Right ventricle myocardium inferior (tissue), 1 donor: ENCODE data around the gene FAIM. TPM values are rescaled to one million over a fixed set of nuclear protein-coding genes. Genes with fewer than 3 reads are reported as not detected.
"Not testable (repeated sequence)": the region's sequence is repeated elsewhere in the genome, so short reads cannot be mapped to it uniquely, and the experiment has no call there.

Source experiments
- ATAC-seq: fragments of 200-7000 bp; cut with Tn5 transposase; one replicate; pipeline ENCODE4 v1.9.1; 2020; ENCODE audit warnings: mild to moderate bottlenecking, moderate library complexity
- DNase-seq: peaks from one replicate; pipeline ENCODE4 v3.0.0; 2021; ENCODE audit errors: missing footprints
- intact Hi-C: fragments of 100-400 bp; cut with DNase I; formaldehyde crosslinking; loops from one replicate; pipeline ENCODE4 v1.11.0; 2022
- total RNA-seq: library from RNA; stranded (reverse); fragmentation: NEBNext Ultra II Directional; extraction: Animal tissue kit (Norgen Biotek cat#: 25700); gene quantifications from one replicate; pipeline ENCODE4 v1.2.1, GENCODE V29; 2021
- donor health status: DM: no; HTN: yes; CAD: no; lungs with severe emphysema.

The FAIM gene
- total RNA-seq, 1 donor from 2014 or later: 3.7 TPM

DNA sequence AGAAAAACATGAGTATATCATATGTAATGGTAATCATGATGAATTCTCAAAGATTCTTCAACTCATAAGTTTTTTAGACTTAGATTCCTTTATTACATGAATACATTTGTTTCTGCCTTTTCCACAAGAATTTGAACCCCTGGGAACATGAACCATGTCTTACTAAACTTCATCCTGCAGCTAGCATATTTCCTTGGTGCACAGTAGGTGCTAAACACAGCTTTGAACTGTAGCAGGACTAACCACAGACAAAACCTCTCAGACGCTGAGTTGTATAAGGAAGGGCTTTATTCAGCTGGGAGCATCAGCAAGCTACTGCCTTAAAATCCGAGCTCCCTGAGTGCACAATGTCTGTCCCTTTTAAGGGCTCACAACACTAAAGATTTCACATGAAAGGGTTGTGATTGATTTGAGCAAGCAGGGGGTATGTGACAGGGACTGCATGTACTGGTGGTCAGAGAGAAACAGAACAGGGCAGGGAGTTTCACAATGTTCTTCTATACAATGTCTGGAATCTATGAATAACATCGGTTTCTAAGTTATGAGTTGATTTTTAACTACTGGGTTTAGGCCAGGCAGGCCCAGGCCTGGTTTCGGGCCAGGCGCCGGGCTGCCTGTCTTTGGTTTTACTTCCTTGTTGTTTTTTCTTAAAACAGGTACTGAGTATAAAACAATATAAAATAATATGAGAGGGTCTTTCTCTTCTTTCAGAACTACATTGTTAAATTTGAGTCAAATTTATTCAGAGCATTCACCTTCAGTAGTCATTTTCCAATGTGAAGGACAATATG is 11.2 kb upstream of the FAIM start:
- intact Hi-C loops: loop anchor here (10.0 kb wide), 2 partner anchors 97 to 747 kb away; partner anchors contain the start of gene MRPS22
- not testable (repeated sequence) for DNase-seq, ATAC-seq

DNA sequence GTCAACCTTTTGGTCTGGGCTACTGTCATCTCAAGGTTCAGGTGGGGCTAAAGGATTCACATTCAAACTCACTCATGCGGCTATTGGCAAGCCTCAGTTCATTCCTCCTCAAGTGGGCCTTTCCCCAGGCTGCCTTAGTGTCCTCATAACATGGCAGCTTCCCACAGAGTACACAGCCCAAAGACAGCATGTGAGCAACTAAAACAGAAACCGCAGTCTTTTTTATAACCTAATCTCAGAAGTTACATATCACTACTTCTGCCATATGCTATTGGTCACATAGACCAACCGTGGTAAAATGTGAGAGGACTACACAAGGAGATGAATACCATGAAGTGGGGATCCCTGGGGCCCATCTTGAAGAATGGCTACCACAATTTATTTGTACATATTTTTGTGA is 10.0 kb upstream of the FAIM start:
- DNase-seq (no peak), ATAC-seq (no peak)
- intact Hi-C loops: loop anchor here (10.0 kb wide), 2 partner anchors 96 to 746 kb away; partner anchors contain the start of gene MRPS22

DNA sequence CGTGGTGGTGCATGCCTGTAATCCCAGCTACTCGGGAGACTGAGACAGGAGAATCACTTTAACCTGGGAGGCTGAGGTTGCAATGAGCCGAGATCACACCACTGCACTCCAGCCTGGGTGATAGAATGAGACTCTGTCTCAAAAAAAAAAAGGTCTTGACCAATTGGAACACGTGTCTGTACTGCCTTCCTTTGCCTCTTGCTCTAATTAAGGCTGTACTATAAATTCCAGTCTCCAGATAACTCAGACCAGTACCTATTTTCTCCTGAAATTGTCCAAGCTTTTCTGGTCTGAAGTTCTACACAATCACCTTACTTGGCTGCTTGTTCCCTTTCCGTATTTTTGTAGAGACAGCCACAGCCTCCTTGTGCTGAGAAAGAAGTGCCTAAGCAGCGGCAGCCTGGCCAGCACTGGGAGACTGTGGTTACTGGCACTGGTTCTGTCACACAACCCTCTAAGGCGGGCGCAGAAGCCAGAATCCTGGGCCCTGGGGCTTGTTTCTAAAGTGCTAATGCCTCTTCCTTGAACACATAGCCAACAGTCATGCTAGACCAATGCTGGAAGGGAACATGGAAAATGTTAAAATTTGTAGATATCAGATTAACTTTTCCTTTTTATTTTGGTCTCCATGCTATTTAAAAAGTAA is 8.3 kb upstream of the FAIM start:
- ATAC-seq: no peak
- intact Hi-C loops: no loop called here
- no peak for DNase-seq

DNA sequence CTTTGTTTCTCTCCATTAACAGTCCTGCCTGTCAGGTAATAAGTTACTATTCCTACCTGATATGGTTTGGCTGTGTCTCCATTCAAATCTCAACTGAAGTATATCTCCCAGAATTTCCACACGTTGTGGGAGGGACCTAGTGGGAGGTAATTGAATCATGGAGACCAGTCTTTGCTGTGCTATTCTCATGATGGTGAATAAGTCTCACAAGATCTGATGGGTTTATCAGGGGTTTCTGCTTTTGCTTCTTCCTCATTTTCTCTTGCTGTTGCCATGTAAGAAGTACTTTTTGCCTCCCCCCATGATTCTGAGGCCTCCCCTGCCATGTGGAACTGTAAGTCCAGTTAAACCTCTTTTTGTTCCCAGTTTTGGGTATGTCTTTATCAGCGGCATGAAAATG is 6.9 kb upstream of the FAIM start:
- DNase-seq, ATAC-seq, intact Hi-C loops: not testable (repeated sequence)

DNA sequence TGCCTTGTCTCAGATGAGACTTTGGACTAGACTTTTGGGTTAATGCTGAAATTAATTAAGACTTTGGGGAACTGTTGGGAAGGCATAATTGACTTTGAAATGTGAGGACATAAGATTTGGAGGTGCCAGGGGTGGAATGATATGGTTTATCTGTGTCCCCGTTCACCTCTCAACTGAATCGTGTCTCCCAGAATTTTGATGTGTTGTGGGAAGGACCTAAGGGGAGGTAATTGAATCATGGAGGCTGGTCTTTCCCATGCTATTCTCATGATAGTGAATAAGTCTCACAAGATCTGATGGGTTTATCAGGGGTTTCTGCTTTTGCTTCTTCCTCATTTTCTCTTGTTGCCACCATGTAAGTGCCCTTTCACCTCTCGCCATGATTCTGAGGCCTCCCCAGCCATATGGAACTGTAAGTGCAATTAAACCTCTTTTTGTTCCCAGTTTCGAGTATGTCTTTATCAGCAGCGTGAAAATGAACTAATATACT is 4.4 kb upstream of the FAIM start:
- intact Hi-C loops, DNase-seq, ATAC-seq: not testable (repeated sequence)

DNA sequence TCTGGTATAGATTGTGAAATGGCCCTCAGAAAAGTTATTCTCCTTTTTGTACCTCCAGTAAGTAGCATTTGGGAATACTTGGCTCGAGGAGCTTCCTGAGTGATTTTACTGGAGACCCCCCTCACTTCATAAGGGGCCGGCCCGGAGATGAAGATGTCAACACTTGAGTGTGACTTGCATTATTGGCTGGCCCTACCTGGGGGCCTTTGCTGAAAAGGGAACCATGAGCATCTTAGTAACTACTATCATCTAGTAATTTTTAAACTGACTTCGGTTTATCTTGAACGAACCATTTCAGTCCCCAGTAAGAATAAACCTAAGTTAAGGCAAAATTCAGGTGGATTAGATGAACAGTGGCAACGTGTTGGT is 1.3 kb downstream of the FAIM start:
- DNase-seq (no peak), ATAC-seq (no peak)
- intact Hi-C loops: no loop called here

DNA sequence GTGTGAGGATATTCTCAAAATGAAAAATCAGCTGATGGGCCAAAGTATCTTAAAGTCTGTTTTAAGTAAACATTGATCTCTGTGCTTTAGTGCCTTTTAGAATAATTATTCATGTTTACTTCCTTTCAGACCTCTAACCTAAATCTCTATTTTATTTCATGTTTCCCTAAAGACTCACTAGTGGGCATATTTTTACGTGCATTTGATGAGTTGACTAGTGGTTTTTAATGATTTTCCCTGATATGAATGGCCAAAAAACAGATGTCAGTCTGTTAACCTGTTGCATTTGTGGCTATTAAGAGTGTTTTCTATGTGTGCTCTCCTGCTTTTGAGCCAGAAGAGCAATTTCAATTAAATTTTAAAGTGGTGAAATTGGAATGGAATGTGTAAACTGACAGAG is 6.9 kb downstream of the FAIM start:
- intact Hi-C loops: no loop called here
- no peak for DNase-seq
- no peak for ATAC-seq

DNA sequence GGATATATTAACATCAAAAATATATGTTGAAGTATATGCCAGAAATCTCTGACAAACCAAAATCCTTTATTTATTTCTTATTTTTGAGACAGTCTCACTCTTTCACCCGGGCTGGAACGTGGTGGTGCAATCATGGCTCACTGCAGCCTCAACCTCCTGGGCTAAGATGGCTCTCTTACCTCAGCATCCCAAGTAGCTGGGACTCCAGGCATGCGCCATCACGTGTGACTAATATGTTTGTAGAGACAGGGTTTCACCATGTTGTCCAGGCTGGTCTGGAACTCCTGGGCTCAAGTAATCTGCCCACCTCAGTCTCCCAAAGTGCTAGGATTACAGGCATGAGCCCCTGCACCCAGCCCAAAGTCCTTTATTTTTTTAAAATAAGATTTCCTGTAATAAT is 11.9 kb downstream of the FAIM start:
- ATAC-seq (no peak), DNase-seq (no peak)
- intact Hi-C loops: no loop called here

DNA sequence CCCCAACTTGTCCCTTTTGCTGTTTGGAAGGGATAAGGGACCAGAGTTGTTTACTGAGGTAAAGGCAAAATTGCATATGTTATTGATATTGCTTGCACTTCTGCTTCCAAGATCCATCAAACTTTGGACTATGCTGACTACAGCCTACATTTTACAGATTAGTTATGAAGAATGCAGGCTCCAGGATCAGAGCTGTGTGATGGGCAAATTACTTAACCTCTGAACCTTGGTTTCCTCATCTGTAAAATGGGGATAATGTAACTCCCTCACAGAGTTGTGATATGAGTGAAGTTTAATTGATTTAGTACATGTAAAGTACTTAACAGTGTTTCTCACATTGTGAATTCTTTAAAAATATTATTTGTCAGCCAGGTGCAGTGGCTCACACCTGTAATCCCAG is 15.9 kb downstream of the FAIM start:
- DNase-seq (no peak), ATAC-seq (no peak)
- intact Hi-C loops: no loop called here

DNA sequence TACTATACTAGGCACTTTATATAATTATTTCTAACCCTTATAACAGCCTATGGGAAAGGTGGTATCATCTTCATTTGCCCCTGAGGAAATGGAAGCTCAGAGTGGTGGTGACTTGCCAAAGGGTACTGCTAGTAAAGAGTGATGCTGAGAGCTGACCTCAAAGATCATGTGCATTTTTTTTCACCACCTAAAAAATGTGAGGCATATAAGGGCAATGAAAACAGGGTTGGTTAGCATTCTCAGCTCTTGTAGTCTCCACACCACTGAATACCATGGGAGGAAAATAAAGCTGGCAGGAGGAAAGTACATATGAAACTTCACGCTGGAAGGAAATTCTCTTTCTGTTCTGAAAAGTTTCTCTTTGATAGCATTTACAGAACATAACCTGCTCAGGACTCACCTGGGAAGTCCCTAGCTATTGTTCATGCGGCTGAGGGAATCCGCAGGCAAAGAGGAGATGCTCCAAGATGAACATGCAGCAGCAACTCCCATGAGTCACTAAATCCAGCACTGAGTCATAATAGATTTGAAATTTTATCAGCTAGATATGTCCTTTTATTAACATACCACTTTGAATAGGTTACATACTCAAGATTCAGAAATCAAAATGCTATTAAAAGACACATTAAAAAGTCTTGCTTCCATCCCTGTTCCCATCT is 17.3 kb downstream of the FAIM start:
- intact Hi-C loops: no loop called here
- DNase-seq (no peak), ATAC-seq (no peak)

DNA sequence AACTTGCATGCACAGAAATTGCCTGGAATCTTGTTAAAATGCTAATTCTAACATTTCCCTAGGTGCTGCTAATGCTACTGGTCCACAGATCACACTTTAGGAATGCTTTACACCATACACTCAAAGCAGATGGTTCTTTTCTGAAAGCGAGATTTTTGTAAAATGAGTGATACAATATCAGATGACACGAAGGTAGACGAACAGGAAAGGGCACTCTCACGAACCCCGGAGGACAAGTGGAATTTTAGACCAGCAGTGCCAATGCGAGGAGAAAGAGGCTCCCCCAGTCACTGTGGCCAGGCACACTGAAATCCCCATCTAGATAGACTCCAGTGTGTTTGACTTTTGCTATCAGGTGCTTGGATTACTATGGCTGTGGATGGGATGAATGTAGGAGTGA is 21.0 kb downstream of the FAIM start:
- DNase-seq (no peak), ATAC-seq (no peak)
- intact Hi-C loops: no loop called here

DNA sequence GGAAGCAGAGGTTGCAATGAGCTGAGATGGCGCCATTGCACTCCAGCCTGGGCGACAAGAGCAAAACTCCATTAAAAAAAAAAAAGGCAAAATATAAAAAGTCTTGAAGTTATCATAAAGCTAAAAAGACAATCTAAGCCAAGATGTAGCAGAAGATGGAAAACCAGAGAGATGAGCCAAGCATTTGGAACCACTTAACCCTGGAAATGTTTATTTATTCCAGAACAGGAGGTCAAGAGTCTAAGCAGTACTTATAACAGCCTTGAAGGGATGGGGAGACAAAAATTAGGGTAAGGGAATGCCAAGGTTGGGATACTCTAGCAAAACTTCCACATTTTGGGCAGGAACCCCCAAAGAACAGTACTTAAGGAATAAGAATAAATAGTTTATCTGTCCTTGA is 30.1 kb downstream of the FAIM start:
- intact Hi-C loops: no loop called here
- DNase-seq (no peak), ATAC-seq (no peak)

DNA sequence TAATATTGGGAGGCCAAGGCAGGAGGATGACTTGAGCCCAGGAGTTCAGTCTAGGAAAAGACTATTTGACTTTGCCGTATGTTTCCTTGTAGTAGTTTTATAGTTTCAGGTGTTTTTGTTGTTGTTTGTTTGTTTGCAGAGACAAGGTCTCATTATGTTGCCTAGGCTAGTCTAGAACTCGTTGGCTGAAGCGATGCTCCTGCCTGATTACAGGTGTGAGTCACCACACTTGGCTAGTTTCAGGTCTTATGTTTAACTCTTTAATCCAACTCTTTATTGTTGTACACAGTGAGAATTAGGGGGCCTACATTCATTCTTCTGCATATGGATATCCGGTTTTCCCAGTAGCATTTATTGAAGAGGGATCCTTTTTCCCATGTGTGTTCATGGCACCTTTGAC is 32.0 kb downstream of the FAIM start:
- intact Hi-C loops: no loop called here
- DNase-seq: no peak
- no peak for ATAC-seq

DNA sequence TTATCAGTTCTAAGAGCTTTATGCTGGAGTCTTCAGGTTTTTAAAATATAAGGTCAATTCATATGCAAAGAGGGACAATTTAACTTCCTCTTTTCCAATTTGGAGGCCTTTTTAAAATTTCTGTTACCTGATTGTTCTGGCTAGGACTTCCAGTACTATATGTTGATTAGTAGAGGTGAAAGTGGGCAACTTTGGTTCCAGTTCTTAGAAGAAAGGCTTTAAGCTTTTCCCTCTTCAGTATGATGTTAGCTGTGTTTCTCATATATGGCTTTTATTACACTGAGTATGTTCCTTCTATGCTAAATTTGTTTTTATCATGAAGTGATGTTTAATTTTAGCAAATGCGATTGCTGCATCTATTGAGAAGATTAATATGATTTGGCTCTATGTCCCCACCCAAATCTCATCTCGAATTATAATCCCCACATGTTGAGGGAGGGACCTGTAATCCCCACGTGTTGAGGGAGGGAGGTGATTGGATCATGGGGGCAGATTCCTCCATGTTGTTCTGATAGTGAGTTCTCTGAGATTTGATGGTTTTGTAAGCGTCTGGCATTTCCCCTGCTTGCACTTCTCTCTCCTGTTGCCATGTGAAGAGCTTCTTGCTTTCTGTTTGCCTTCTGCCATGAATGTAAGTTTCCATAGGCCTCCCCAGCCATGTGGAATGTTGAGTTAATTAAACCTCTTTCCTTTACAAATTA is 33.8 kb downstream of the FAIM start:
- ATAC-seq (no peak), DNase-seq (no peak)
- intact Hi-C loops: no loop called here

DNA sequence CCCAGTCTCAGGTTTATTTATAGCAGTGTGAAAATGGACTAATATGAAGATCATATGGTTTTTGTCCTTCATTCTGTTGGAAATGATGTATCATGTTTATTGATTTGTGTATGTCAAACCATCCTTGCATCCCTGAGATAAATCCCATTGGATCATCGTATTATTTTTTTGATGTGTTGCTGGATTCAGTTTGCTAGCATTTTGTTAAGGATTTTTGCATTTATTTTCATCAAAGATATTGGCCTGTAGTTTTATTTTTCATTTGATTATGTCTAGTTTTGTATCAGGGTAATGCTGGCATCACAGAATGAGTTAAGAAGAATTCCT is 34.3 kb downstream of the FAIM start:
- intact Hi-C loops: no loop called here
- ATAC-seq: no peak
- no peak for DNase-seq

DNA sequence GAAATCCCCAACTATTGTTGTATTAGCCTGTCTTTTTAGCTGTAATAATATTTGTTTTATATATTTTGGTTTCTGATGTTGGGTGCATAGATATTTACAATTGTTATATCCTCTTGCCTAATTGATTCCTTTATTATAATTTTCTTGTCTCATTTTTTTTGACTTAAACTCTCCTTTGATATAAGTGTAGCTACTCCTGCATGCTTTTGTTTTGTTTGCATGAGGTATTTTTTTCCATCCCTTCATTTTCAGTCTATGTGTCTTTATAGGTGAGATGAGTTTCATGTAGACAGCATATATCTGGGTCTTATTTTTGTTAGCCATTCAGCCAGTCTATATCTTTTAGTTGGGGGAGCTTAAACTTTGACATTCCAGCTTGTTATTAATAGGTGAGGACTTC is 37.4 kb downstream of the FAIM start:
- ATAC-seq (no peak), DNase-seq (no peak)
- intact Hi-C loops: no loop called here

DNA sequence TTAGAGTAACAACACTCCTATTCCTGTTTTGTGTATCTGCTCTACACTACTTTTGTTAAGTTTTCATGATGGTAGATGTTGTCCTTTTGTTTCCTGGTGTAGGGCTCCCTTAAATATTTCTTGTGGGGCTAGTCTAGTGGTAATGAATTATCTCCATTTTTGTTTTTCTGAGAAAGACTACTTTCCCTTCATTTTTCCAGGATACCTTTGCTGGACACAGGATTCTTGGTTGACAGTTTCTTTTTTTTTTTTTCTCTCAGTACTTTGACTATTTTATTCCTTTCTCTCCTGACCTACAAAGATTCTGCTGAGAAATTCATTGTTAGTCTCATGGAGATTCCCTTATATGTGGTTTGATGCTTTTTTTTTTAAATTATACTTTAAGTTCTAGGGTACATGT is 37.9 kb downstream of the FAIM start:
- intact Hi-C loops: no loop called here
- DNase-seq: no peak
- no peak for ATAC-seq

DNA sequence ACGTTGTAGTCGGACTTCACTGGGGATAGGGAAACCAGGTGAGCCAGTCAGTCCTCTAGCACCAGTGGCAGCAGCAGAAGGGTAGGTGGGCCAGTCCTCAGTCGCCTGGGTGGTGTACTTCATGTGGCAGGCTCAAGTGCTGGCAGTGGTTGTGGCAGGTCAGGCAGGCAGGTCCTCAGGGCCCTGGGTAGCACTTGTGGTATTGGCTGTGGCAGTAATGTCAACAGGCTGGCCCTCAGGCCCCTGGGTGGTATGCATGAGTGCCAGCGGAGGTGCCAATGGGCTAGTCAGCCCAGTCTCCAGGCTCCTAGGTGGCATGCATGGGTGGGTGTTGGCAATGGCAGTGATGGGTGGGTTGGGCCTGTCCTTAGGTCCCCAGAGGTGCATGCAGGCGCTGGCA is 40.6 kb downstream of the FAIM start:
- DNase-seq (peak; percentile 37), ATAC-seq (no peak)
- intact Hi-C loops: no loop called here

DNA sequence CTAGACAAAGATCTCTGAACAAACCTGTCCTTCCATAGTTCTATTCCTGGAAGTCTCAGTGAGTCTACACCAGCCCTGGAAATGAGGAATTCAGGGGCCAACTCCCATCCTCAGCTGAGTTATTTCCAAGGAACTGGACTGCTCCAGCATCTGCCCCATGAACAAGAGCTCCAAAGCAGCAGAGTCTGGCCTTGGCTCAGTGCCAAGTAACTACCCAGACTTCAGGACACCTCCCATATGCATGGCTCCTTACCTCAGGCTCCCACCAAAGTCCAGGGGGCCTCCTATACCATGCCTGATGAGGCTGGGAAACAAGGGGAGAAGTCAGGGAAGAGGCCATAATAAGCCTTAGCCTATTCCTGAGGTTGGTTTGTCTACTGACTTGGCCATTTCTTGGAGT is 45.0 kb downstream of the FAIM start:
- ATAC-seq: no peak
- intact Hi-C loops: no loop called here
- peak; percentile 56 for DNase-seq
